Aorta (tissue), 5 donors: ENCODE measurements around the gene FARSA. TPM values are rescaled to one million over a fixed set of nuclear protein-coding genes. Genes with fewer than 3 reads are reported as not detected.
"Not testable (repeated sequence)": the region's sequence is repeated elsewhere in the genome, so short reads cannot be mapped to it uniquely, and the experiment has no call there.

Source experiments
- ATAC-seq: fragments of 200-7000 bp; cut with Tn5 transposase; one replicate; pipeline ENCODE4 v1.9.1; 2022; ENCODE audit warnings: moderate library complexity; ENCODE audit not compliant: low FRiP score
- DNase-seq, 2 donors: peaks; one replicate each; pipeline ENCODE4 v3.0.0-alpha.2; 2020
- H3K27ac ChIP-seq, 2 donors: one replicate each; pipeline ENCODE4 v1.5.1; 2013; ENCODE audit warnings: low read length in 2 of 2, mild to moderate bottlenecking in 2 of 2, moderate library complexity in 2 of 2, control low read depth in 1 of 2, inconsistent platforms in 1 of 2, low read depth in 1 of 2
- H3K27me3 ChIP-seq, 2 donors: one replicate each; pipeline ENCODE4 v1.6.1; 2013; ENCODE audit warnings: control low read depth in 1 of 2, low read length in 1 of 2, mild to moderate bottlenecking in 1 of 2, moderate library complexity in 1 of 2; ENCODE audit not compliant: insufficient read depth in 2 of 2, control insufficient read depth in 1 of 2
- H3K36me3 ChIP-seq, 2 donors: one replicate each; pipeline ENCODE4 v1.6.1; 2013; ENCODE audit warnings: control low read depth in 1 of 2, low read length in 1 of 2, mild to moderate bottlenecking in 1 of 2; ENCODE audit not compliant: insufficient read depth in 2 of 2, control insufficient read depth in 1 of 2
- H3K4me1 ChIP-seq, 2 donors: one replicate each; pipeline ENCODE4 v1.6.1; 2013; ENCODE audit warnings: low read length in 2 of 2, control low read depth in 1 of 2, mild to moderate bottlenecking in 1 of 2, moderate library complexity in 1 of 2; ENCODE audit not compliant: insufficient read depth in 2 of 2, control insufficient read depth in 1 of 2
- H3K4me3 ChIP-seq, 2 donors: one replicate each; pipeline ENCODE4 v1.5.1; 2013; ENCODE audit warnings: low read length in 2 of 2, control low read depth in 1 of 2, mild to moderate bottlenecking in 1 of 2
- H3K9me3 ChIP-seq: one replicate; pipeline ENCODE4 v1.6.1; 2013; ENCODE audit warnings: mild to moderate bottlenecking, low read length; ENCODE audit not compliant: control insufficient read depth
- WGBS, 2 donors: extraction: QIAGEN DNeasy Blood & Tissue Kit; methylation state at CpG; one replicate each; pipeline ENCODE4 v1.1.7; 2013; 5-methylcytosine and 5-hydroxymethylcytosine counted together
- intact Hi-C, 2 donors: fragments of 100-400 bp; cut with DNase I; formaldehyde crosslinking; loops; one replicate each; pipeline versions ENCODE4 v1.14.2 to v1.15.0; 2022
- polyA plus RNA-seq, 2 donors: library from polyadenylated mRNA; stranded (reverse); fragments of 200-250 nt; gene quantifications; one replicate each; pipeline ENCODE4 v1.2.3, GENCODE V29; 2013
- total RNA-seq, 2 donors: library from RNA; stranded (reverse); fragmentation: NEBNext Ultra II Directional; extraction: Animal tissue kit (Norgen Biotek cat#: 25700); gene quantifications; one replicate each; pipeline ENCODE4 v1.2.1, GENCODE V29; 2021
- donor health status: healthy with polysubstance abuse.
- donor health status: Bipolar disorder and iron deficiency.
- donor health status: DM: no; HTN: no; CAD: no.
- donor health status: DM: no; HTN: no; CAD: no.
- donor health status: DM: yes; HTN: yes; CAD: no.

Gene FARSA
- total and polyA plus RNA-seq, 4 donors = 19.7 to 31.4 (median 25.2) TPM

- intact Hi-C loops = no loop called here
- Histone ChIP-seq H3K4me3 (peak overlapping the region; percentile 14 to 80), H3K27ac (no peak overlapping the region), H3K9me3 (no peaks in the 10 kb centered on the region), H3K4me1 (no peaks in the 10 kb centered on the region), H3K27me3 (no peaks in the 10 kb centered on the region), H3K36me3 (peaks cover 2 to 3% of the 10 kb centered on the region in 2 donors)
- DNase-seq (no peak), ATAC-seq (no peak)
- 33% methylated on average over 16 of the region's 16 CpGs for WGBS, 2 donors
Measured at GRCh38 chr19:12932392-12933286, 872 bp downstream of the FARSA start.

- no peak for ATAC-seq
- Histone ChIP-seq H3K4me1 (no peaks in the 10 kb centered on the region), H3K4me3 (no peak overlapping the region), H3K27ac (no peak overlapping the region), H3K36me3 (peaks cover 4 to 7% of the 10 kb centered on the region in 2 donors), H3K27me3 (no peaks in the 10 kb centered on the region), H3K9me3 (no peaks in the 10 kb centered on the region)
- intact Hi-C loops = no loop called here
- DNase-seq = no peak
- 91 to 92% methylated on average over 19 of the region's 19 CpGs for WGBS, 2 donors
Measured at GRCh38 chr19:12930002-12930645, 3.4 kb downstream of the FARSA start.

GRCh38 chr19:12924621-12925310, 8.7 kb downstream of the FARSA start:
- ATAC-seq (peak; percentile 6), DNase-seq (no peak)
- no peak overlapping the region for H3K27ac ChIP-seq
- no peaks in the 10 kb centered on the region for H3K27me3 ChIP-seq
- H3K4me3 ChIP-seq = no peak overlapping the region
- intact Hi-C loops = no loop called here
- peaks cover 6 to 13% of the 10 kb centered on the region in 2 donors for H3K36me3 ChIP-seq
- H3K9me3 ChIP-seq = no peaks in the 10 kb centered on the region
- WGBS, 2 donors = 96% methylated on average over 29 of the region's 29 CpGs
- H3K4me1 ChIP-seq = no peaks in the 10 kb centered on the region

- intact Hi-C loops = no loop called here
- WGBS, 2 donors = 96 to 97% methylated on average over 4 of the region's 4 CpGs
- peaks cover 4 to 9% of the 10 kb centered on the region in 2 donors for H3K36me3 ChIP-seq
- no peak overlapping the region for H3K4me3 ChIP-seq
- no peaks in the 10 kb centered on the region for H3K27me3 ChIP-seq
- DNase-seq (no peak), ATAC-seq (no peak)
- H3K4me1 ChIP-seq = no peaks in the 10 kb centered on the region
- no peaks in the 10 kb centered on the region for H3K9me3 ChIP-seq
- H3K27ac ChIP-seq = no peak overlapping the region
Measured at GRCh38 chr19:12922959-12923358, 10.6 kb downstream of the FARSA start.

GRCh38 chr19:12921047-12921446, 12.5 kb downstream of the FARSA start:
- Histone ChIP-seq H3K36me3 (peaks cover 2 to 5% of the 10 kb centered on the region in 2 donors), H3K4me3 (no peak overlapping the region), H3K27ac (no peak overlapping the region), H3K4me1 (no peaks in the 10 kb centered on the region), H3K27me3 (no peaks in the 10 kb centered on the region), H3K9me3 (no peaks in the 10 kb centered on the region)
- DNase-seq (no peak), ATAC-seq (no peak)
- intact Hi-C loops = no loop called here
- WGBS, 2 donors = 47 to 54% methylated on average over 3 of the region's 3 CpGs

- H3K27ac ChIP-seq = no peak overlapping the region
- no peak overlapping the region for H3K4me3 ChIP-seq
- H3K36me3 ChIP-seq = peaks cover 0 to 5% of the 10 kb centered on the region in 2 donors
- no peaks in the 10 kb centered on the region for H3K4me1 ChIP-seq
- H3K27me3 ChIP-seq = no peaks in the 10 kb centered on the region
- no peaks in the 10 kb centered on the region for H3K9me3 ChIP-seq
- intact Hi-C loops = no loop called here
- WGBS, 2 donors = 91 to 93% methylated on average over 14 of the region's 14 CpGs
- DNase-seq (no peak), ATAC-seq (no peak)
Measured at GRCh38 chr19:12918253-12918652, 15.3 kb downstream of the FARSA start.

- H3K36me3 ChIP-seq, DNase-seq, H3K4me1 ChIP-seq, intact Hi-C loops, H3K27me3 ChIP-seq, H3K9me3 ChIP-seq, H3K4me3 ChIP-seq, H3K27ac ChIP-seq, ATAC-seq: not testable (repeated sequence)
- 69 to 80% methylated on average over 4 of the region's 4 CpGs for WGBS, 2 donors
Measured at GRCh38 chr19:12915860-12916259, 17.7 kb downstream of the FARSA start.

GRCh38 chr19:12913851-12914690, 19.4 kb downstream of the FARSA start:
- no peak overlapping the region for H3K27ac ChIP-seq
- DNase-seq = no peak
- H3K4me1 ChIP-seq = no peaks in the 10 kb centered on the region
- H3K9me3 ChIP-seq = no peaks in the 10 kb centered on the region
- ATAC-seq = no peak
- H3K4me3 ChIP-seq = no peak overlapping the region
- intact Hi-C loops = no loop called here
- WGBS, 2 donors = 76 to 83% methylated on average over 12 of the region's 12 CpGs
- H3K27me3 ChIP-seq = no peaks in the 10 kb centered on the region
- no peaks in the 10 kb centered on the region for H3K36me3 ChIP-seq
